HCEC 1CT (cell line): ENCODE data around the gene ITGB3BP.

Source experiments
- DNase-seq: peaks from one replicate; pipeline ENCODE4 v3.0.0-alpha.2; 2017

Gene ITGB3BP

DNA sequence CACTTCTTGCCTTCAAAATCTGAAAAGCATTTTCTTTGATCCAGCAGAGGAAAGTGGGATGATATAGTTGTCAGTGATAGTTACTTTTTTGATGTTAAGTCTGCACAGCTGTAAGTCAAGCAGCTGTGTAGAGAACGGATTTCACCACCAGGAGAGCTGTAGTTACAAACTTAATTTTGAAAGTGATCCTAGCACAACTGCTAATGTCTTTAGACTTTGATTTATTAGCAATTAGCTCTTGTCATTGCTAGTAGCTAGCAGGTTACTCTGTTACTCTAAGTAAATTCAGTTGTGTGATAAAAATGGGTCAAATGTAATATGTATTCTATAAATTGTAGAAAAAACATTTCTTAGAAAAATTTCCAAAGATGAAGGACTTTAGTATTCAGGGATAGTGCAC, 109.6 kb downstream of the ITGB3BP start:
- no peak for DNase-seq

DNA sequence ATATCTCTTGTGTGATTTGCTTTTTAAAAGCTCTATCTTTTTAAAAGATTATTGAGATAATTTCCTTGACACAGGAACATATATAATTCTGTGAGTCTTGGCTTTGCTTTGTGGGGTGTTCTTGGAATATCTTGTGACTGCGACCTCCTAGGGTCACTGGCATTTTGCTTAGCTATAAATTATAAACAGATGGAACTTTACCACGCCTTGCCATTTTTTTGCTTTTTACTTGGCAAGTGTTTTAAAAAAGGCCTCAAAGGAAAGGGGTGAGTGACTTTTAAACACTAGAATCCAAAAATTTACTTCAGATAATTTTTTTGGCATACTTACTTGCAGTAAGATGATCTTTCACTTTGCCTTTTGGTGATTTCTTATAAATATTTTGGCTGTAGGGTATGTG, 112.0 kb downstream of the ITGB3BP start:
- DNase-seq = no peak

DNA sequence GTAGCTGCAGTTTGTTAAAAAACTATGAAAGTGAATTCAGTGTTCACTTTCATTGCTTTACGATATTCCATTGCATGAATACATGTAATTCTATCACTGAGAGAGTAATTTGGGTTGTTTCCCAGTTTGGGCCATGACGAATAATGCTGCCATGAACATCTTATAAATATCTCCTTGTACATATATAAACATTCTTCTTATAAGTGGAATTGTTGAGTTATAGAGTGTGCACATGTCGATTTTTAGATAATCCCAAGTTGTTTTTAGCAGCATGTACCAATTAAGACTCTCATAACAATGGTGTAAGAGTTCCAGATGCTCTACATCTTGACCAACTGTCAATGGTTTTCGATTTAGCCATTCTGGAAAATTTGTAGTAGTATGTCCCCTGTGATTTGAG, 114.7 kb downstream of the ITGB3BP start:
- peak; percentile 73 for DNase-seq

DNA sequence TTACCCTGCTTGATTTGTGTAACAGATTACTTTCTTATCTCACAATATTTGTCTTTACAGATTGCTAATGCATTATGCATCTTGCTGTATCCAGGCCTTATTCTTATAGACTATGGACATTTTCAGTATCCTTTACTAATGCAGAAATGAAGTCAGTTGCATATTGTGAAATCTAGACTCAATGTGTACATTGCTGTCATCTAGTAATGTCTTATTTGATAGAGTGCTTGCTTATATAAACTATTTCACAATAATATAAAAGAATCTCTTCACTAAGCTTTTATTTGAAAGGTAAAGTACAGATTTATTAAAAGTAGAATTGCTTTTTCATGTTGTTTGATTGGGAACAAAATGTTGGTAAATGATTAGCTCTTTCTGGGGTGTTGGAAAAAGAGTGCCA, 116.0 kb downstream of the ITGB3BP start:
- peak; percentile 15 for DNase-seq

DNA sequence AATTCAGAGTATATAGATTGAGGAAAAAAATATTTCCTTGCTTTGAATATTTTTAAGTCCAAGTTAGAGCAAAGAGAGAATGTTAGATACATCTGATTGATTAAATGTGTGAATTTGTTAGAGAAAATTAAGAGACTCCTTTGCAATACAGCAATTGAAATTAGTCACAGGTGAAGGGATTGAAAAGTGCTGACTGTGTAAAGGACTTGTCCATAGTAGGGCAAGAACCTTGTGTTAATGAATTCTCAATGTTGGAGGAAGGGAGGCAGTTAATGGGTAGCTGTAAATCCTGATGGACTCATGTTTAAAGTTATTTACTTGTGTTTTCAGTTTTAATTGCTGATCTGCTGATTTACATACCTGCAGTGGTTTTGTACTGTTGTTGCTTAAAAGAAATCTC, 117.0 kb downstream of the ITGB3BP start:
- DNase-seq = no peak

DNA sequence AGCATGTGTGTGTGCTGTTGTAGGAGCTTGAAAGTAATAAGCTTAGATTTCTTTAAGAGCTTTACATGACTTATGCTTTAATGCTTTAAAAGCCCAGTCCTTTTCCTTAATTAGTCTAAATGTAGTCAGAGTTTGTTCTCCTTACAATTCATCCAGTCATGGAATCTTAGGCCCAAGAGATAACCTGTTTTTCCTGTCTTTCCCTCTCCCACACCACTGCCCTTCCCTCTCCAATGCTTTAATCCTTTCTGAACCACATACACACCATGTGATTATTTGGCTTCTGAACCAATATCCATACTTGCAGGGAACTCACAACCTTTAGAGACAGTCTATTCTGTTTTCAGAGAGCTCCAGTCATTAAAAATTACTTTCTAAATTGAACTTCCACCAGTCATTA, 118.0 kb downstream of the ITGB3BP start:
- DNase-seq = no peak

DNA sequence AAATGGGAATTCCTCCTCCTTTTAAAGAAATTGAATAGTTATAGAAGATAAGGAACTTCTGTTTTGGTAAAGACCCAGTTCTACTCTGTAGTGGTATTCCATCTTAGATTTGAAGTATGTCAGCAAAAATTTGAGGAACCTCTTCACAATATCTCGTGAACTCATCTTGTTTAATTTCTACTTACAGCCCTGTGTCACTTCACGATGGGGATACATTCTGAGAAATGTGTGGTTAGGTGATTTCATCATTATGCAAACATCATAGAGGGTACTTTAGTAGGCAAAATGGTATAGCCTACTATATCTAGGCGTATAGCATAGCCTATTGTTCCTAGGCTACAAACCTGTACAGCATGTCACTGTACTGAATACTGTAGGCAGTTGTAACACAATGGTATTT, 119.6 kb downstream of the ITGB3BP start:
- DNase-seq = no peak

DNA sequence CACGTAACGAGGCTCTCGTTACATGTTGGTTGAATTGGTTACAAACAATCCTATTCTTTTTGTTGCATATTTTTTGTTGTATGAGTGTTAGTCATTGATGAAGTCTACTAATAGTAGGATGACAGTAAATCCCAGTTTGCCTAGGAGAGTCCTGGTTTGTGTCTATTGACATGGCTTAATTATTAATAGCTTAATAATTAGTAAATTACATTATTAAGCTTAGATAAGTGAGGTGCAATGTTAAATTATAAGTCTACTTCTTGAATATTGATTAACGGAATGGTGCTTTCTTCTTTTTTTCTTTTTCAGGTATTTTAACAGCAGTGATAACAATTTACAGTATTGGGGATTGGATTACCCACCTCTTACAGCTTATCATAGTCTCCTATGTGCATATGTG, 121.1 kb downstream of the ITGB3BP start:
- DNase-seq = no peak
